ENCODE results near the gene PRKCB. TPM values are rescaled to one million over a fixed set of nuclear protein-coding genes. Genes with fewer than 3 reads are reported as not detected.

The PRKCB gene
- total RNA-seq, 4 donors from 2014 or later = 10.7 to 23.9 (median 18.2) TPM

GRCh38 chr16:24214992-24215391 is 379.2 kb downstream of the PRKCB start:
- TF ChIP-seq EP300 (IDR thresholded peaks at IDR 0.05) (no peak), POLR2AphosphoS5 (IDR thresholded peaks at IDR 0.05) (no peak), POLR2A (IDR thresholded peaks at IDR 0.05) (no peak), CTCF (IDR thresholded peaks at IDR 0.05) (no peak)

DNA sequence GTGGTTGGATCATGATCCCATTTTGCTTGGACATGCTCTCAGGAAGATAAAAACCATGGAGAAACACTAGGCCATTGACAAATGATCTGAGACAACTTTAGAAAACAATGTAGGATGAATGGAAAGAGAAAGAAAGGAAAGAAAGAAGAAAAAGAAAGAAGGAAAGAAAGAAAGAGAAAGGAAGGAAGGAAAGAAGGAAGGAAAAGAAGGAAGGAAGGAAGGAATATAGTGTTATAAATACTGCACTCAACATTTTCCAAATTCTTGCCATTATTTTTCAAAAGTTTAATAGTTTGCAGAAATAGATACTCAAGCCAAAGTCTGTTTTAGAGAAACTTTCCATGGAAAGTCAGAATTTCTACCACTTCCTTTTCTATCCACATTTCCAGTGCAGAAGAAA is 381.2 kb downstream of the PRKCB start:
- no peak overlapping the region for H3K4me3 ChIP-seq
- H3K9me3 ChIP-seq = no peaks in the 10 kb centered on the region
- no peaks in the 10 kb centered on the region for H3K27me3 ChIP-seq
- H3K36me3 ChIP-seq = no peaks in the 10 kb centered on the region
- H3K27ac ChIP-seq = no peak overlapping the region
- no peaks in the 10 kb centered on the region for H3K4me1 ChIP-seq
- no peak for ATAC-seq
- TF ChIP-seq EP300 (IDR thresholded peaks at IDR 0.05) = no peak
- no peak for TF ChIP-seq POLR2A (IDR thresholded peaks at IDR 0.05)
- TF ChIP-seq POLR2AphosphoS5 (IDR thresholded peaks at IDR 0.05) = no peak
- no peak for TF ChIP-seq CTCF (IDR thresholded peaks at IDR 0.05)

More at GRCh38 chr16:24214992-24215391, 379.2 kb downstream of the PRKCB start:
- Histone ChIP-seq H3K27ac (no peak overlapping the region), H3K9me3 (no peaks in the 10 kb centered on the region), H3K36me3 (no peaks in the 10 kb centered on the region), H3K4me1 (no peaks in the 10 kb centered on the region), H3K27me3 (no peaks in the 10 kb centered on the region), H3K4me3 (no peak overlapping the region)
- no peak for ATAC-seq
- WGBS, 2 donors (ENCODE audit: low coverage in 1 of 2) = 82% methylated on average over 3 of the region's 3 CpGs; no CpG with 5 or more reads in 1 of the 2 donors

DNA sequence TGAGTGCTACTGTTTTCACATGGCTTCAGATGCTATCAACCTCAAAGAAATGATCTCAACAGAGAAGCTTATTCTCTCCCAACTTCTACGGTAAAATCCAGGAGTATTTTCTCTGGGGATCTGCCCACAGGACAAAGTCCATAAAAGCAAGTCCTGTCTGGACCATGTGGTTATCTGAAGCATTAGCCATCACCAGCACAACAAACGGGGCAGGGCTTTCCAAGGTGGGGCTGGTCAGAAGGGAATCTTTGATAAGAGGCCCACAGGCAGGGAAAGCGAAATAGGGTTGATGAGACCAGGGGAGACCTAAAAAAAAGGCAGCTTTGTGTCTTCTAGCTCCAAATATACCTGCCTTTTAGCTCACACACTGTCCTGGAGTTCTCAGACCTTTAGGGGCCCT is 381.7 kb downstream of the PRKCB start:
- TF ChIP-seq CTCF (IDR thresholded peaks at IDR 0.05) = no peak
- no peak for TF ChIP-seq EP300 (IDR thresholded peaks at IDR 0.05)
- WGBS, 2 donors (ENCODE audit: low coverage in 1 of 2) = 67 to 80% methylated on average over 1 of the region's 3 CpGs
- Histone ChIP-seq H3K4me3 (no peak overlapping the region), H3K27ac (no peak overlapping the region), H3K9me3 (no peaks in the 10 kb centered on the region), H3K4me1 (no peaks in the 10 kb centered on the region), H3K27me3 (no peaks in the 10 kb centered on the region), H3K36me3 (no peaks in the 10 kb centered on the region)
- ATAC-seq = no peak

- no peak for ATAC-seq
- Histone ChIP-seq H3K4me3 (no peak overlapping the region), H3K27ac (no peak overlapping the region), H3K9me3 (no peaks in the 10 kb centered on the region), H3K4me1 (no peaks in the 10 kb centered on the region), H3K27me3 (no peaks in the 10 kb centered on the region), H3K36me3 (no peaks in the 10 kb centered on the region)
- TF ChIP-seq POLR2A (IDR thresholded peaks at IDR 0.05) (no peak), POLR2AphosphoS5 (IDR thresholded peaks at IDR 0.05) (no peak), CTCF (IDR thresholded peaks at IDR 0.05) (no peak), EP300 (IDR thresholded peaks at IDR 0.05) (no peak)
- WGBS, 2 donors (ENCODE audit: low coverage in 1 of 2) = 69 to 100% methylated on average over 2 to 4 of the region's 4 CpGs
Measured at GRCh38 chr16:24218299-24218698, 382.5 kb downstream of the PRKCB start.

DNA sequence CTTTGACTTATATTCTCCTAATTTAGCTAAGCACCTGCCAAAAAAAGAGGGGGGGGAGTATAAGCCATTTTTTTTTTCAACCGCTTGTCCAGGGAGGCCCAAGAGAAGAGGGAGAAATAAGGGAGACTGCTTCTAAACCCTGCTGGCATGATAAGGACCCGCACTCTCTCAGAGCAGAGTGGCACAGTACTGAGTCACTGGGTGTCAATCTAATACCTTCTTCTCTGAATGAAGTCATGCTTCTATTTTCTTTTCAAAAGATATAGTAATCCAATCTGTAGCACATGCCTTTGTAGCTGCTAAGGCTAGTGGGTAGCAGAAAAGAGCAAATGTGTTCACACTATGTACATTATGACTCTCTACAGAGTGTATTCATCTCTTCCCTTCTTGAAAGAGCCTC is 385.4 kb downstream of the PRKCB start:
- no peak overlapping the region for H3K27ac ChIP-seq
- no peak for TF ChIP-seq POLR2AphosphoS5 (IDR thresholded peaks at IDR 0.05)
- no peak for TF ChIP-seq EP300 (IDR thresholded peaks at IDR 0.05)
- no peak for TF ChIP-seq POLR2A (IDR thresholded peaks at IDR 0.05)
- no peak for TF ChIP-seq CTCF (IDR thresholded peaks at IDR 0.05)
- H3K4me1 ChIP-seq = no peaks in the 10 kb centered on the region
- no peaks in the 10 kb centered on the region for H3K27me3 ChIP-seq
- WGBS, 2 donors (ENCODE audit: low coverage in 1 of 2) = 94 to 100% methylated on average over 2 of the region's 2 CpGs
- no peak overlapping the region for H3K4me3 ChIP-seq
- no peak for ATAC-seq
- no peaks in the 10 kb centered on the region for H3K36me3 ChIP-seq
- H3K9me3 ChIP-seq = peaks cover 0 to 7% (median 0%) of the 10 kb centered on the region in 3 donors

Data from gastroesophageal sphincter (tissue), 4 donors.